HepG2 (cell line): ENCODE measurements around the gene IGF2BP1. TPM values are rescaled to one million over a fixed set of nuclear protein-coding genes. Genes with fewer than 3 reads are reported as not detected.

Source experiments
- FOXP1 ChIP-seq, 2 experiments: fragments of 450-650 bp in 1 of 2; IDR thresholded peaks; 2 replicates each; pipeline ENCODE4 v1.6.1; 2017 to 2018; ENCODE audit warnings: antibody characterized with exemption in 1 of 2
- GABPA ChIP-seq, 2 experiments: IDR thresholded peaks; 2 replicates each; pipeline ENCODE4 v1.6.1; 2011 to 2016; ENCODE audit warnings: low read depth in 2 of 2, low read length in 1 of 2, missing biosample characterization in 1 of 2, missing genetic modification characterization in 1 of 2
- GATAD2A ChIP-seq: IDR thresholded peaks from 2 replicates; pipeline ENCODE4 v1.6.1; 2016
- POGZ ChIP-seq: sonication (generic); formaldehyde crosslinking; IDR thresholded peaks from 2 replicates; pipeline ENCODE4 v1.4.0; 2020; ENCODE audit warnings: mild to moderate bottlenecking, missing genetic modification reagents
- RFXAP ChIP-seq: sonication (generic); formaldehyde crosslinking; IDR thresholded peaks from 2 replicates; pipeline ENCODE4 v1.4.0; 2020; ENCODE audit warnings: missing genetic modification reagents, borderline replicate concordance
- ZNF547 ChIP-seq: sonication (generic); formaldehyde crosslinking; IDR thresholded peaks from 2 replicates; pipeline ENCODE4 v1.5.1; 2020; ENCODE audit warnings: mild to moderate bottlenecking, missing genetic modification reagents
- ZNF556 ChIP-seq: sonication (generic); formaldehyde crosslinking; IDR thresholded peaks from 2 replicates; pipeline ENCODE4 v1.4.0; 2020; ENCODE audit warnings: mild to moderate bottlenecking, missing genetic modification reagents, borderline replicate concordance
- ZNF558 ChIP-seq: sonication (generic); formaldehyde crosslinking; IDR thresholded peaks from 2 replicates; pipeline ENCODE4 v1.9.0; 2022; ENCODE audit warnings: mild to moderate bottlenecking, missing genetic modification reagents, borderline replicate concordance
- polyA plus RNA-seq, 8 experiments: library from polyadenylated mRNA; depleted of rRNA in 3 of 8; stranded (reverse) in 7 of 8; unstranded in 1 of 8; fragments of >200 nt; fragmentation: Illumina TruSeq in 4 of 8; extraction: Trizol in 4 of 8; gene quantifications; 2 replicates each; pipeline versions ENCODE4 v1.2.1 to v1.2.3, GENCODE V29; 2011 to 2016; ENCODE audit warnings: low read depth in 4 of 8, missing spikeins in 1 of 8, mixed read lengths in 1 of 8; ENCODE audit not compliant: insufficient read depth in 1 of 8
- total RNA-seq, 5 experiments: library from RNA; depleted of rRNA; stranded (reverse); fragments of >200 nt; fragmentation: Illumina TruSeq; extraction: Trizol; gene quantifications; 2 replicates each; pipeline ENCODE4 v1.2.3, GENCODE V29; 2016; ENCODE audit warnings: low read depth in 1 of 5
- TF ChIP-seq, protein P1 (sequence below): sonication (generic); formaldehyde crosslinking; IDR thresholded peaks from 2 replicates; pipeline ENCODE4 v1.5.0; 2020; ENCODE audit warnings: missing genetic modification reagents
- TF ChIP-seq, protein P2 (sequence below): sonication (generic); formaldehyde crosslinking; IDR thresholded peaks from 2 replicates; pipeline ENCODE4 v1.8.1; 2023; ENCODE audit warnings: mild to moderate bottlenecking, missing genetic modification reagents
- TF ChIP-seq, protein P3 (sequence below): sonication (generic); formaldehyde crosslinking; IDR thresholded peaks from 2 replicates; pipeline ENCODE4 v1.4.0; 2020; ENCODE audit warnings: low read depth, mild to moderate bottlenecking, missing genetic modification reagents
- TF ChIP-seq, protein P4 (sequence below): sonication (generic); formaldehyde crosslinking; IDR thresholded peaks from 2 replicates; pipeline ENCODE4 v1.4.0; 2020; ENCODE audit warnings: mild to moderate bottlenecking, missing genetic modification reagents
- TF ChIP-seq, protein P5 (sequence below): sonication (generic); formaldehyde crosslinking; IDR thresholded peaks from 2 replicates; pipeline ENCODE4 v1.4.0; 2020; ENCODE audit warnings: missing genetic modification reagents, mild to moderate bottlenecking, borderline replicate concordance
- TF ChIP-seq, protein P6 (sequence below): sonication (generic); formaldehyde crosslinking; conservative IDR thresholded peaks from 2 replicates; pipeline ENCODE4 v1.4.0; 2020; ENCODE audit warnings: mild to moderate bottlenecking, missing genetic modification reagents, moderate library complexity
- TF ChIP-seq, protein P7 (sequence below): IDR thresholded peaks from 2 replicates; pipeline ENCODE4 v1.6.1; 2016; ENCODE audit warnings: low read depth, borderline replicate concordance

IGF2BP1 gene
- total and polyA plus RNA-seq, 2 of the 13 experiments (the other 11 are each of a cell fraction or from before 2014, with no cell fraction given), result 29.7 to 75.1 TPM

DNA sequence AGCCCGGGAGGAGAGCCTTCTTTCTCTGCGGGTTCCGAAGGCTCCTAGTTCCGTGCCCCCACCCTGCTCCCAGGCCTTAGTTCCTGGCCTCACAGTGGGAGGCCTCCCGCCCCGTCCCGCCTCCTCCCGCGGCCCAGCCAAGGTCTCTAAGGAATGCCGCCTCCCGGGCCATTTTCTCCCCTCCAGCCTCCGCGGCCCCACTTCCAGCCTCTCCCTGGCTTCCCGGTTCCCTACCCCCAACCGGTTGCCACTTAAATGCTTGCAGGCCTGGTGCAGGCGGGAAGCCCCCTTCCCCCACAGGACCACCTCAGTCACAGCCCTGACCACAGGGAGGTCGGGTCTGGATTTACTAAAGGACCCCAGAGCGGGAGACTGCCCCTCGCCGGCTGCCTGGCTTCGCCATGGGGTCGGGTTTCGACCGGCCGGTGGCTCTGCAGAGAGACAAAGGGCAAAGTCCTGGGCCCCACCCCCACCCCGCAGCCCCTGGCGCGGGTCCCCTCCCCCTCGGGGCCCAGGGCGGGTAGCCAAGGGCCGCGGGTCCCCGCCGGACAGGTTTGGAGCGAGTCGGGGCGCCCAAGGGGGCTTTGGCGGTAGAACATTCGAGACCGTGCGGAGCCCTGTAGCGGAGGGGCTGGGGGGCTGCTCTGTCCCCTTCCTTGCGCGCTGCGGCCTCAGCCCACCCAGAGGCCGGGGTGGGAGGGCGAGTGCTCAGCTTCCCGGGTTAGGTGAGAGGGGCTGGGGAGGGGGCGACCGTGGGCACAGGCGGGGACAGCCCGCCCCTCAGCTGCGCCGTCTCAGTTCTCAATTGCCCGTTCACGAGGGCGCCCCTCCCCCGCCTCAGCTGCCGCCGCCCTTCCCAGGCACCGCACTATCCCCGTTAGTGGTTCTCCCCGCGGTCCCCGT lies 16.4 kb downstream of the IGF2BP1 start (continued):
- TF ChIP-seq, protein P1, sequence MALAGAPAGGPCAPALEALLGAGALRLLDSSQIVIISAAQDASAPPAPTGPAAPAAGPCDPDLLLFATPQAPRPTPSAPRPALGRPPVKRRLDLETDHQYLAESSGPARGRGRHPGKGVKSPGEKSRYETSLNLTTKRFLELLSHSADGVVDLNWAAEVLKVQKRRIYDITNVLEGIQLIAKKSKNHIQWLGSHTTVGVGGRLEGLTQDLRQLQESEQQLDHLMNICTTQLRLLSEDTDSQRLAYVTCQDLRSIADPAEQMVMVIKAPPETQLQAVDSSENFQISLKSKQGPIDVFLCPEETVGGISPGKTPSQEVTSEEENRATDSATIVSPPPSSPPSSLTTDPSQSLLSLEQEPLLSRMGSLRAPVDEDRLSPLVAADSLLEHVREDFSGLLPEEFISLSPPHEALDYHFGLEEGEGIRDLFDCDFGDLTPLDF (CRISPR knock-in tag), result no peak
- TF ChIP-seq POGZ (CRISPR knock-in tag) (peak; percentile 68), ZNF547 (CRISPR knock-in tag) (no peak), GABPA (IDR thresholded peaks at IDR 0.05; ENCODE audit: low read depth, low read length) (no peak), GABPA (CRISPR knock-in tag; IDR thresholded peaks at IDR 0.05; ENCODE audit: low read depth) (no peak), RFXAP (no peak), FOXP1 (IDR thresholded peaks at IDR 0.05) (no peak), FOXP1 (CRISPR knock-in tag; IDR thresholded peaks at IDR 0.05) (no peak), ZNF556 (CRISPR knock-in tag) (0 out of 2 replicates have a peak, but pooled peaks have one; percentile 67), GATAD2A (CRISPR knock-in tag) (peak; percentile 34; the same call in 1 of the 2 replicates), ZNF558 (CRISPR knock-in tag) (peak; percentile 50; the same call in 1 of the 2 replicates)
- TF ChIP-seq, protein P2, sequence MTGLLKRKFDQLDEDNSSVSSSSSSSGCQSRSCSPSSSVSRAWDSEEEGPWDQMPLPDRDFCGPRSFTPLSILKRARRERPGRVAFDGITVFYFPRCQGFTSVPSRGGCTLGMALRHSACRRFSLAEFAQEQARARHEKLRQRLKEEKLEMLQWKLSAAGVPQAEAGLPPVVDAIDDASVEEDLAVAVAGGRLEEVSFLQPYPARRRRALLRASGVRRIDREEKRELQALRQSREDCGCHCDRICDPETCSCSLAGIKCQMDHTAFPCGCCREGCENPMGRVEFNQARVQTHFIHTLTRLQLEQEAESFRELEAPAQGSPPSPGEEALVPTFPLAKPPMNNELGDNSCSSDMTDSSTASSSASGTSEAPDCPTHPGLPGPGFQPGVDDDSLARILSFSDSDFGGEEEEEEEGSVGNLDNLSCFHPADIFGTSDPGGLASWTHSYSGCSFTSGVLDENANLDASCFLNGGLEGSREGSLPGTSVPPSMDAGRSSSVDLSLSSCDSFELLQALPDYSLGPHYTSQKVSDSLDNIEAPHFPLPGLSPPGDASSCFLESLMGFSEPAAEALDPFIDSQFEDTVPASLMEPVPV, result 0 out of 2 replicates have a peak, but pooled peaks have one; percentile 50
- TF ChIP-seq, protein P3, sequence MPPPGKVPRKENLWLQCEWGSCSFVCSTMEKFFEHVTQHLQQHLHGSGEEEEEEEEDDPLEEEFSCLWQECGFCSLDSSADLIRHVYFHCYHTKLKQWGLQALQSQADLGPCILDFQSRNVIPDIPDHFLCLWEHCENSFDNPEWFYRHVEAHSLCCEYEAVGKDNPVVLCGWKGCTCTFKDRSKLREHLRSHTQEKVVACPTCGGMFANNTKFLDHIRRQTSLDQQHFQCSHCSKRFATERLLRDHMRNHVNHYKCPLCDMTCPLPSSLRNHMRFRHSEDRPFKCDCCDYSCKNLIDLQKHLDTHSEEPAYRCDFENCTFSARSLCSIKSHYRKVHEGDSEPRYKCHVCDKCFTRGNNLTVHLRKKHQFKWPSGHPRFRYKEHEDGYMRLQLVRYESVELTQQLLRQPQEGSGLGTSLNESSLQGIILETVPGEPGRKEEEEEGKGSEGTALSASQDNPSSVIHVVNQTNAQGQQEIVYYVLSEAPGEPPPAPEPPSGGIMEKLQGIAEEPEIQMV, result 0 out of 2 replicates have a peak, but pooled peaks have one; percentile 16
- TF ChIP-seq, protein P4, sequence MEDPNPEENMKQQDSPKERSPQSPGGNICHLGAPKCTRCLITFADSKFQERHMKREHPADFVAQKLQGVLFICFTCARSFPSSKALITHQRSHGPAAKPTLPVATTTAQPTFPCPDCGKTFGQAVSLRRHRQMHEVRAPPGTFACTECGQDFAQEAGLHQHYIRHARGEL (CRISPR knock-in tag), result peak; percentile 73
- TF ChIP-seq, protein P5, sequence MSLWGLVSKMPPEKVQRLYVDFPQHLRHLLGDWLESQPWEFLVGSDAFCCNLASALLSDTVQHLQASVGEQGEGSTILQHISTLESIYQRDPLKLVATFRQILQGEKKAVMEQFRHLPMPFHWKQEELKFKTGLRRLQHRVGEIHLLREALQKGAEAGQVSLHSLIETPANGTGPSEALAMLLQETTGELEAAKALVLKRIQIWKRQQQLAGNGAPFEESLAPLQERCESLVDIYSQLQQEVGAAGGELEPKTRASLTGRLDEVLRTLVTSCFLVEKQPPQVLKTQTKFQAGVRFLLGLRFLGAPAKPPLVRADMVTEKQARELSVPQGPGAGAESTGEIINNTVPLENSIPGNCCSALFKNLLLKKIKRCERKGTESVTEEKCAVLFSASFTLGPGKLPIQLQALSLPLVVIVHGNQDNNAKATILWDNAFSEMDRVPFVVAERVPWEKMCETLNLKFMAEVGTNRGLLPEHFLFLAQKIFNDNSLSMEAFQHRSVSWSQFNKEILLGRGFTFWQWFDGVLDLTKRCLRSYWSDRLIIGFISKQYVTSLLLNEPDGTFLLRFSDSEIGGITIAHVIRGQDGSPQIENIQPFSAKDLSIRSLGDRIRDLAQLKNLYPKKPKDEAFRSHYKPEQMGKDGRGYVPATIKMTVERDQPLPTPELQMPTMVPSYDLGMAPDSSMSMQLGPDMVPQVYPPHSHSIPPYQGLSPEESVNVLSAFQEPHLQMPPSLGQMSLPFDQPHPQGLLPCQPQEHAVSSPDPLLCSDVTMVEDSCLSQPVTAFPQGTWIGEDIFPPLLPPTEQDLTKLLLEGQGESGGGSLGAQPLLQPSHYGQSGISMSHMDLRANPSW (CRISPR knock-in tag), result no peak
- TF ChIP-seq, protein P6, sequence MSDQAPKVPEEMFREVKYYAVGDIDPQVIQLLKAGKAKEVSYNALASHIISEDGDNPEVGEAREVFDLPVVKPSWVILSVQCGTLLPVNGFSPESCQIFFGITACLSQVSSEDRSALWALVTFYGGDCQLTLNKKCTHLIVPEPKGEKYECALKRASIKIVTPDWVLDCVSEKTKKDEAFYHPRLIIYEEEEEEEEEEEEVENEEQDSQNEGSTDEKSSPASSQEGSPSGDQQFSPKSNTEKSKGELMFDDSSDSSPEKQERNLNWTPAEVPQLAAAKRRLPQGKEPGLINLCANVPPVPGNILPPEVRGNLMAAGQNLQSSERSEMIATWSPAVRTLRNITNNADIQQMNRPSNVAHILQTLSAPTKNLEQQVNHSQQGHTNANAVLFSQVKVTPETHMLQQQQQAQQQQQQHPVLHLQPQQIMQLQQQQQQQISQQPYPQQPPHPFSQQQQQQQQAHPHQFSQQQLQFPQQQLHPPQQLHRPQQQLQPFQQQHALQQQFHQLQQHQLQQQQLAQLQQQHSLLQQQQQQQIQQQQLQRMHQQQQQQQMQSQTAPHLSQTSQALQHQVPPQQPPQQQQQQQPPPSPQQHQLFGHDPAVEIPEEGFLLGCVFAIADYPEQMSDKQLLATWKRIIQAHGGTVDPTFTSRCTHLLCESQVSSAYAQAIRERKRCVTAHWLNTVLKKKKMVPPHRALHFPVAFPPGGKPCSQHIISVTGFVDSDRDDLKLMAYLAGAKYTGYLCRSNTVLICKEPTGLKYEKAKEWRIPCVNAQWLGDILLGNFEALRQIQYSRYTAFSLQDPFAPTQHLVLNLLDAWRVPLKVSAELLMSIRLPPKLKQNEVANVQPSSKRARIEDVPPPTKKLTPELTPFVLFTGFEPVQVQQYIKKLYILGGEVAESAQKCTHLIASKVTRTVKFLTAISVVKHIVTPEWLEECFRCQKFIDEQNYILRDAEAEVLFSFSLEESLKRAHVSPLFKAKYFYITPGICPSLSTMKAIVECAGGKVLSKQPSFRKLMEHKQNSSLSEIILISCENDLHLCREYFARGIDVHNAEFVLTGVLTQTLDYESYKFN, result peak; percentile 79
- TF ChIP-seq, protein P7, sequence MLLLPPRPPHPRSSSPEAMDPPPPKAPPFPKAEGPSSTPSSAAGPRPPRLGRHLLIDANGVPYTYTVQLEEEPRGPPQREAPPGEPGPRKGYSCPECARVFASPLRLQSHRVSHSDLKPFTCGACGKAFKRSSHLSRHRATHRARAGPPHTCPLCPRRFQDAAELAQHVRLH (CRISPR knock-in tag), result no peak
